SU-DHL-6 (cell line): ENCODE data around the gene PLCB1.
A peak's percentile ranks its signal among the peaks of the same experiment; 100 is the strongest.

ENCODE experiments used
- H2AFZ ChIP-seq: fragments of 200-600 bp; sonication (generic); 2 replicates; pipeline ENCODE4 v1.6.1; 2014; ENCODE audit warnings: low read depth, mild to moderate bottlenecking, moderate library complexity, mixed read lengths, antibody characterized with exemption, low read length; ENCODE audit not compliant: severe bottlenecking
- H3F3A ChIP-seq: fragments of 200-600 bp; shearing (Covaris generic); 2 replicates; pipeline ENCODE4 v1.6.0; 2016; ENCODE audit warnings: antibody characterized with exemption, mild to moderate bottlenecking; ENCODE audit not compliant: insufficient read depth
- H3K27ac ChIP-seq: fragments of 200-600 bp; sonication (generic); 2 replicates; pipeline ENCODE4 v1.5.1; 2016; ENCODE audit warnings: low read depth, mild to moderate bottlenecking, low read length, moderate library complexity, mixed read lengths
- H3K27me3 ChIP-seq: fragments of 200-600 bp; sonication (generic), shearing (Covaris generic); 2 replicates; pipeline ENCODE4 v1.6.0; 2014; ENCODE audit warnings: mild to moderate bottlenecking, low read length
- H3K36me3 ChIP-seq: fragments of 200-600 bp; sonication (generic); 2 replicates; pipeline ENCODE4 v1.6.1; 2014; ENCODE audit warnings: mild to moderate bottlenecking, low read length, mixed read lengths
- H3K4me2 ChIP-seq: fragments of 300-600, 200-600 bp; shearing (Covaris generic), sonication (generic); 2 replicates; pipeline ENCODE4 v1.6.0; 2014; ENCODE audit warnings: low read length, low read depth, mild to moderate bottlenecking; ENCODE audit not compliant: poor library complexity, severe bottlenecking
- H3K4me3 ChIP-seq: fragments of 200-600 bp; sonication (generic); 2 replicates; pipeline ENCODE4 v1.5.1; 2014; ENCODE audit warnings: antibody characterized with exemption, low read length, mild to moderate bottlenecking, mixed read lengths; ENCODE audit not compliant: insufficient read depth, poor library complexity, severe bottlenecking
- H3K79me2 ChIP-seq: fragments of 200-600 bp; sonication (generic); 2 replicates; pipeline ENCODE4 v1.6.1; 2014; ENCODE audit warnings: mild to moderate bottlenecking, low read length, moderate library complexity; ENCODE audit not compliant: insufficient read depth
- H3K9ac ChIP-seq: fragments of 200-600 bp; sonication (generic); 2 replicates; pipeline ENCODE4 v1.7.0; 2014; ENCODE audit warnings: mild to moderate bottlenecking, low read length
- H3K9me2 ChIP-seq: fragments of 200-600 bp; sonication (generic); replicated peaks from 2 replicates; pipeline ENCODE4 v1.6.1; 2014; ENCODE audit warnings: low read length; ENCODE audit not compliant: insufficient read depth
- H3K9me3 ChIP-seq: fragments of 200-600 bp; sonication (generic); 2 replicates; pipeline ENCODE4 v1.6.1; 2014; ENCODE audit warnings: low read length, mixed read lengths; ENCODE audit not compliant: insufficient read depth
- H4K20me1 ChIP-seq: fragments of 200-600 bp; sonication (generic); 2 replicates; pipeline ENCODE4 v1.6.1; 2014; ENCODE audit warnings: low read depth, mild to moderate bottlenecking, antibody characterized with exemption, low read length, moderate library complexity, mixed read lengths
- CTCF ChIP-seq: fragments of 200-600 bp; sonication (generic); IDR thresholded peaks from one replicate; pipeline ENCODE4 v1.5.1; 2017; ENCODE audit warnings: antibody characterized with exemption, mild to moderate bottlenecking, low read length, moderate library complexity; ENCODE audit not compliant: insufficient read depth, poor library complexity, severe bottlenecking
- EZH2phosphoT487 ChIP-seq: fragments of 200-600 bp; sonication (generic), shearing (Covaris generic); conservative IDR thresholded peaks from 2 replicates; pipeline ENCODE4 v1.6.1; 2018; ENCODE audit warnings: mild to moderate bottlenecking, antibody characterized with exemption, low read length, moderate library complexity, mixed read lengths

Gene PLCB1

GRCh38 chr20:8515810-8516435 is 383.9 kb downstream of the PLCB1 start:
- Histone ChIP-seq H3K79me2 (no peaks in the 10 kb centered on the region), H3K36me3 (no peaks in the 10 kb centered on the region), H3K9ac (no peak overlapping the region), H4K20me1 (no peaks in the 10 kb centered on the region), H3K4me3 (no peak overlapping the region), H2AFZ (no peak overlapping the region), H3K9me2 (0 out of 2 replicates have a peak, but pooled peaks cover 3% of the 10 kb centered on the region), H3K9me3 (no peaks in the 10 kb centered on the region), H3F3A (no peaks in the 10 kb centered on the region), H3K27me3 (no peaks in the 10 kb centered on the region), H3K4me2 (no peak overlapping the region), H3K27ac (no peak overlapping the region)
- no peak for TF ChIP-seq EZH2phosphoT487

- H3K9me3 ChIP-seq = no peaks in the 10 kb centered on the region
- H3K27ac ChIP-seq = no peak overlapping the region
- peak overlapping the region; percentile 20 for H2AFZ ChIP-seq
- no peak overlapping the region for H3K4me2 ChIP-seq
- H4K20me1 ChIP-seq = no peaks in the 10 kb centered on the region
- H3F3A ChIP-seq = no peaks in the 10 kb centered on the region
- 0 out of 2 replicates have a peak, but pooled peaks cover 3% of the 10 kb centered on the region for H3K9me2 ChIP-seq
- TF ChIP-seq CTCF (no peak), EZH2phosphoT487 (no peak)
- H3K4me3 ChIP-seq = no peak overlapping the region
- no peaks in the 10 kb centered on the region for H3K36me3 ChIP-seq
- H3K27me3 ChIP-seq = no peaks in the 10 kb centered on the region
- H3K9ac ChIP-seq = no peak overlapping the region
- H3K79me2 ChIP-seq = no peaks in the 10 kb centered on the region
These were observed 386.8 kb downstream of the PLCB1 start for GRCh38 chr20:8518878-8519277.

GRCh38 chr20:8519887-8520286 is 387.8 kb downstream of the PLCB1 start:
- Histone ChIP-seq H3K9me3 (no peaks in the 10 kb centered on the region), H3F3A (no peaks in the 10 kb centered on the region), H3K4me3 (no peak overlapping the region), H3K9me2 (0 out of 2 replicates have a peak, but pooled peaks cover 3% of the 10 kb centered on the region), H3K36me3 (no peaks in the 10 kb centered on the region), H3K27me3 (no peaks in the 10 kb centered on the region), H3K27ac (no peak overlapping the region), H2AFZ (no peak overlapping the region), H3K9ac (no peak overlapping the region), H3K79me2 (no peaks in the 10 kb centered on the region), H3K4me2 (no peak overlapping the region), H4K20me1 (no peaks in the 10 kb centered on the region)
- TF ChIP-seq CTCF (no peak), EZH2phosphoT487 (no peak)

GRCh38 chr20:8522168-8522567 is 390.1 kb downstream of the PLCB1 start:
- no peak overlapping the region for H3K4me3 ChIP-seq
- H4K20me1 ChIP-seq = no peaks in the 10 kb centered on the region
- H3F3A ChIP-seq = no peaks in the 10 kb centered on the region
- TF ChIP-seq EZH2phosphoT487 (no peak), CTCF (no peak)
- H3K27ac ChIP-seq = no peak overlapping the region
- H3K4me2 ChIP-seq = no peak overlapping the region
- 0 out of 2 replicates have a peak, but pooled peaks cover under 1% of the 10 kb centered on the region for H3K9me2 ChIP-seq
- no peaks in the 10 kb centered on the region for H3K9me3 ChIP-seq
- H3K27me3 ChIP-seq = no peaks in the 10 kb centered on the region
- H3K79me2 ChIP-seq = no peaks in the 10 kb centered on the region
- H3K36me3 ChIP-seq = no peaks in the 10 kb centered on the region
- no peak overlapping the region for H2AFZ ChIP-seq
- H3K9ac ChIP-seq = no peak overlapping the region
